ENCODE results near the gene OBI1.

- TF ChIP-seq CTCF (IDR thresholded peaks at IDR 0.05 in 2 of 3, conservative IDR thresholded peaks at IDR 0.05 in 1 of 3; ENCODE audit: control insufficient read depth in 2 of 3, extremely low read depth in 1 of 3, insufficient read depth in 1 of 3, low read depth in 3 of 3, low read length in 3 of 3) = no peak
- TF ChIP-seq, protein P1, sequence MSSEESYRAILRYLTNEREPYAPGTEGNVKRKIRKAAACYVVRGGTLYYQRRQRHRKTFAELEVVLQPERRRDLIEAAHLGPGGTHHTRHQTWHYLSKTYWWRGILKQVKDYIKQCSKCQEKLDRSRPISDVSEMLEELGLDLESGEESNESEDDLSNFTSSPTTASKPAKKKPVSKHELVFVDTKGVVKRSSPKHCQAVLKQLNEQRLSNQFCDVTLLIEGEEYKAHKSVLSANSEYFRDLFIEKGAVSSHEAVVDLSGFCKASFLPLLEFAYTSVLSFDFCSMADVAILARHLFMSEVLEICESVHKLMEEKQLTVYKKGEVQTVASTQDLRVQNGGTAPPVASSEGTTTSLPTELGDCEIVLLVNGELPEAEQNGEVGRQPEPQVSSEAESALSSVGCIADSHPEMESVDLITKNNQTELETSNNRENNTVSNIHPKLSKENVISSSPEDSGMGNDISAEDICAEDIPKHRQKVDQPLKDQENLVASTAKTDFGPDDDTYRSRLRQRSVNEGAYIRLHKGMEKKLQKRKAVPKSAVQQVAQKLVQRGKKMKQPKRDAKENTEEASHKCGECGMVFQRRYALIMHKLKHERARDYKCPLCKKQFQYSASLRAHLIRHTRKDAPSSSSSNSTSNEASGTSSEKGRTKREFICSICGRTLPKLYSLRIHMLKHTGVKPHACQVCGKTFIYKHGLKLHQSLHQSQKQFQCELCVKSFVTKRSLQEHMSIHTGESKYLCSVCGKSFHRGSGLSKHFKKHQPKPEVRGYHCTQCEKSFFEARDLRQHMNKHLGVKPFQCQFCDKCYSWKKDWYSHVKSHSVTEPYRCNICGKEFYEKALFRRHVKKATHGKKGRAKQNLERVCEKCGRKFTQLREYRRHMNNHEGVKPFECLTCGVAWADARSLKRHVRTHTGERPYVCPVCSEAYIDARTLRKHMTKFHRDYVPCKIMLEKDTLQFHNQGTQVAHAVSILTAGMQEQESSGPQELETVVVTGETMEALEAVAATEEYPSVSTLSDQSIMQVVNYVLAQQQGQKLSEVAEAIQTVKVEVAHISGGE (CRISPR knock-in tag; IDR thresholded peaks at IDR 0.05) = no peak
- no peak for TF ChIP-seq EP300 (IDR thresholded peaks at IDR 0.05; ENCODE audit: borderline replicate concordance in 1 of 2, control insufficient read depth in 1 of 2, low read depth in 2 of 2, low read length in 2 of 2)
- TF ChIP-seq RCOR1 (conservative IDR thresholded peaks at IDR 0.05; ENCODE audit: low read depth, low read length) = no peak
Measured at GRCh38 chr13:78599645-78600279, 59.2 kb downstream of the OBI1 start.
